ENCODE measurements around the gene FCF1.

DNA sequence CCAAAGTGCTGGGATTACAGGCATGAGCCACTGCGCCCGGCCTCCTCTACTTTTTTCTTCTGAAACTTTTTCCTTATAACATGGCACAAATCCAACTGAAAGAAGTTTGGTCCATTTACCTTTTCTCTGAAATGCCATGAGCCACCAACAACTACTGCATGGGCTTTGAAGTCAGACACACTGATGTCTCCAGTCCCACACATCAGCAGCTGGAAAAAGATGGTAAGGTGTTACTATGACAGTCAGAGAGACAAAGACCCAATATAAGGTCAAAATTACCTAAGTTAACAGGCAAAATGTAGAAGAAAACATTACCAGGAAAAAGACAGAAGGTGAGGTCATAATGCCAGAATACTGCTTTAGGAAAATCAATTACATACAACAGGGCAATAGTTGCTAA is 48.2 kb upstream of the FCF1 start:
- TF ChIP-seq EZH2 (IDR thresholded peaks at IDR 0.05; ENCODE audit: borderline replicate concordance) (no peak), EZH2phosphoT487 (IDR thresholded peaks at IDR 0.05; ENCODE audit: low read depth, severe bottlenecking, unreplicated experiment) (no peak)
- TF ChIP-seq, protein P1, sequence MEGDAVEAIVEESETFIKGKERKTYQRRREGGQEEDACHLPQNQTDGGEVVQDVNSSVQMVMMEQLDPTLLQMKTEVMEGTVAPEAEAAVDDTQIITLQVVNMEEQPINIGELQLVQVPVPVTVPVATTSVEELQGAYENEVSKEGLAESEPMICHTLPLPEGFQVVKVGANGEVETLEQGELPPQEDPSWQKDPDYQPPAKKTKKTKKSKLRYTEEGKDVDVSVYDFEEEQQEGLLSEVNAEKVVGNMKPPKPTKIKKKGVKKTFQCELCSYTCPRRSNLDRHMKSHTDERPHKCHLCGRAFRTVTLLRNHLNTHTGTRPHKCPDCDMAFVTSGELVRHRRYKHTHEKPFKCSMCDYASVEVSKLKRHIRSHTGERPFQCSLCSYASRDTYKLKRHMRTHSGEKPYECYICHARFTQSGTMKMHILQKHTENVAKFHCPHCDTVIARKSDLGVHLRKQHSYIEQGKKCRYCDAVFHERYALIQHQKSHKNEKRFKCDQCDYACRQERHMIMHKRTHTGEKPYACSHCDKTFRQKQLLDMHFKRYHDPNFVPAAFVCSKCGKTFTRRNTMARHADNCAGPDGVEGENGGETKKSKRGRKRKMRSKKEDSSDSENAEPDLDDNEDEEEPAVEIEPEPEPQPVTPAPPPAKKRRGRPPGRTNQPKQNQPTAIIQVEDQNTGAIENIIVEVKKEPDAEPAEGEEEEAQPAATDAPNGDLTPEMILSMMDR (IDR thresholded peaks at IDR 0.05; ENCODE audit: poor library complexity), result no peak
